HG02884 (cell line): Measurements from ENCODE around the gene RAB4A.

ENCODE experiments used
- ATAC-seq: cut with Tn5 transposase; IDR thresholded peaks from one replicate; pipeline ENCODE4 v1.9.1; 2021; ENCODE audit warnings: mild to moderate bottlenecking, moderate library complexity; ENCODE audit not compliant: unreplicated experiment

Gene RAB4A, protein sequence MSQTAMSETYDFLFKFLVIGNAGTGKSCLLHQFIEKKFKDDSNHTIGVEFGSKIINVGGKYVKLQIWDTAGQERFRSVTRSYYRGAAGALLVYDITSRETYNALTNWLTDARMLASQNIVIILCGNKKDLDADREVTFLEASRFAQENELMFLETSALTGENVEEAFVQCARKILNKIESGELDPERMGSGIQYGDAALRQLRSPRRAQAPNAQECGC

DNA sequence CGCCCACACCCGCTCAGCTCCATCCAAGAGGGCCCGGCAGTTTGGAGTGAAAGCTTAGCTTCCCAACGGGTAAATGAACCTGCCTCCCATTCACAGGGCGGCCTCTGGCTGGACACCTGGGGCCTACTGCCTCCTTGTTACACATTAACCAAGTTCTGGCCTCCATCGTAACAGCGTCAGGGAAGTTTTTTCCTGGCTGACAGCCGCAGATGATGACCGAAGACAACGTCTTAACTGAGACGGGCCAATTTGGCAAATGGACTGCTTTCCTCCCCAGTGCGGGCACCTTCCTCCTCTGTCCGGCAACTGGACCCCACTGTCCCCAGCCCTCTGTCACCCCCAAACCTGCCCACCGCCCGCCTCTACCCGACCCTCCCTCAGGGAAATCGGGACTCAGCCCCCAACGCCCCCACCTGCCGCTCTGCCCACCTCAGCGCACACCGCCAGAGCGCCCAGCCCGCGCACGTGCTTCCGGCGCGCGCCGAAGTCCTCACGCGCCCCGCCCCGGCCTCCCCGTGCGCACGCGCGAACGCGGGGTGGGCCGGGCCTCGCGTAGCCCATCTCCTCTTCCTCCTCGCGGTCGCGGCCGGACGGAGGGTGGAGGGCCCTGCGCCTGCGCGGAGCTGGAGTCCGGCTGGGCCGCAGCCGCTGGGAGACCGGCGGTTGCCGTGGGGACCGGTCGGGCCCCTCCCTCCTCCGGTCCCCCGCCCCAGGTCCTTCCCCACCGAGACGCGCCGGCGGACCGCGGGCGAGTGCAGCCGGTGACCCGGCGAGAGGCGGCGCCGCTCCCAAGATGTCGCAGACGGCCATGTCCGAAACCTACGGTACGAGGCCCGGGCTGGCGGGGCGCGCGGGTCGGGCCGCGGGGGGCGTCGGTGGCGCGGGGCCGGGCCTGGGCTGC lies at the start of gene RAB4A:
TSS of gene RAB4A (plus strand) at position 565 of the 901 bp plus-strand sequence. CDS start at position 794, 229 bp downstream.
- ATAC-seq = peak; percentile 82

- ATAC-seq = no peak
These were observed 48.8 kb upstream of the RAB4A start for GRCh38 chr1:229222081-229222480.

- no peak for ATAC-seq
These were observed 47.4 kb upstream of the RAB4A start for GRCh38 chr1:229223498-229223897.

- ATAC-seq = no peak
These were observed 46.6 kb upstream of the RAB4A start for GRCh38 chr1:229224308-229224707.

DNA sequence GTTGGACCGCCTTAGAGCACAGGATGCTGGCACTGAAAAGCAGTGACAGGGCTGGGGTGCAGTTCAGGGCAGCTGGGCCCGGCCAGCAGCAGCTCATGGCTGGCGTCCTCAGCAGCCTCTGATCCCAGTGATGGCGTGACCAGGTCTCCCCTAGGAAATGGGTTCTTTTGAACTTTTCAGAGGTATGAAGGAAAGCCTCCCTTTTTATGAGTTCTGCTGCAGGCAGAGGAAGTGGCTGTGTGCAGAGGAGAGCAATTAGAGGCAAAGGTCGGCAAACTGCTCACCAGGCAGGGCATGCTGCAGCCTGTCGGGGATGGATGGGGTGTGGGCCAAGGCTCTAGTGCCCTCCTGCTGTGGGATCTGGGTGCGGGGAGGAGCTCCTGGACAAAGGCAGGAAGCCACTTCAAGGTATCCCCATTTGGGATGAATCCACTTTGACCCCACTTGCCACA lies 45.6 kb upstream of the RAB4A start:
- no peak for ATAC-seq

DNA sequence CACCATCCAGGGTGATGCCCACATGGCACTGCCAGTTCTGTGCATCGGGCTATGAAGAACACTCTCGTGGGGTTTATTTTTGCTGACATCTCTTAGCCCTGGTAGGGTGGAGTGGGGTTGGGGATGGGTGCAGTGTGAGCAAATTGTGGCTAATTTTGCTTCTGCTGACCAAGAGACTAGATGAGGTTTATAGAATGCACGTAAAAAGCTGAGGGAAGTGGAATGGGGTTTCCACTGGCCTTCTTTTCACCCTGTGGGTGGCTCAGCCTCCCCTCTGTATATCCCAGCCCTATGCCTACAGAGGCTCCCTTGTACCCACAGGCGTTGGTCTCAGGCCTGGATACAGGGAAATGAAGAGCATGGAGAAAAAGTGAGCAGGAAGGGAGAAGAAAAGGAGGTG lies 44.1 kb upstream of the RAB4A start:
- no peak for ATAC-seq

DNA sequence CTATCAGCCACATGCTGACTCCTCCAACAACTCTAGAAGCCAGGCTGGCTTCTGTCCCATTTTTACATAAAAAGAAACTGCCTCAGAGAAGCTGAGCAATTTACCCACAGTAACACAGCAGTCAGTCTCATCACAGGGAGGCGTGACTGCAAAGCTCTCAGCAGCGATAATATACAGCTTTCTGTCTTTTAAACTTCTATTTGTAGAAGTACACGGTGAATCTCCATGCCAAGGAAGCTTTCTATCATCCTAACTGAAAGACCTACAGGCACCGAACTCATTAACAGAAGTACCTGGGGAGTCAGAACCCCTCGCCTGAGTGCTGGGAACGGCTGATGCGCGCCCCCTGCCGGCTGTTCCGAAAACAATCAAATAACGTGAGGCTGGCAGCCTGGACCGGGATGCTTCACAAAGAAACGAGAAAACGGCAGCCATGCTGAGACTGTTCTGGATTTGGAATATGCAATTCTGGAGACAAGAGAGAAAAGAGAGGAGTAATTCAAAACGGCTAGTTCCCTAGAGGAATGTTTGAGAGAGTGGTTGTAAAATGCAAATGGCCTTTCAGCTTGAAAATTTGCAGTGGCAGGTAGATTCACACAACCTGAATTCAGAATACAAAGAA lies 43.5 kb upstream of the RAB4A start:
- ATAC-seq = no peak

- ATAC-seq = no peak
These were observed 42.4 kb upstream of the RAB4A start for GRCh38 chr1:229228522-229228921.

DNA sequence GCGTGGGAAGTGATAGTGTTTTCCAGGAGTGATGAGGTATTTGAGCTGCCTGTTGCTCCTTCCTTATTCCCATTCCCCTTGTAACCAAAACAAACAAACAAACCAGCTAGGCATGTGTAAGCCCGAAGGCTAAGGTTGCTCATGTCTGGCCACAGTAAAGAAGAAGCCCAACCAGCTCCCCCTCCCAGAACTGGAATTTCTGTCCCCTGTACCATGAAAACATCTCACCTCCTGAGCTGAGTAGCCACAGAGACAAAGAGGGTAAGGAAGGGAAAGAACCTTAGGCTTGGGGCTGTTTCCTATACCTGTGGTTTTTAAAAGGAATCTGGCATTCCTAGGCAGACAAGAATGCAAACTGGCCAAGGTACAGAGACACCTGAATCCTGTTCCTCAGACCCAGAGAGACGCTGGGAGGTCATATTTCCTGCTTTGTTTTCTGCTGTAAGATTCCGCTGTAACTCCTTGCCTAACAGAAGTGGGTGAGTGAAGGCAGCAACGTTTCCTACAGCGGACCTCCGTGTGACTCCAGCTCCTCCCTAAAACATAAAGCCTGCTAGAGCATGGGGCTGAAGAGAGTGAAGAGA lies 41.7 kb upstream of the RAB4A start:
- no peak for ATAC-seq

- no peak for ATAC-seq
These were observed 41.2 kb upstream of the RAB4A start for GRCh38 chr1:229229721-229230139.

DNA sequence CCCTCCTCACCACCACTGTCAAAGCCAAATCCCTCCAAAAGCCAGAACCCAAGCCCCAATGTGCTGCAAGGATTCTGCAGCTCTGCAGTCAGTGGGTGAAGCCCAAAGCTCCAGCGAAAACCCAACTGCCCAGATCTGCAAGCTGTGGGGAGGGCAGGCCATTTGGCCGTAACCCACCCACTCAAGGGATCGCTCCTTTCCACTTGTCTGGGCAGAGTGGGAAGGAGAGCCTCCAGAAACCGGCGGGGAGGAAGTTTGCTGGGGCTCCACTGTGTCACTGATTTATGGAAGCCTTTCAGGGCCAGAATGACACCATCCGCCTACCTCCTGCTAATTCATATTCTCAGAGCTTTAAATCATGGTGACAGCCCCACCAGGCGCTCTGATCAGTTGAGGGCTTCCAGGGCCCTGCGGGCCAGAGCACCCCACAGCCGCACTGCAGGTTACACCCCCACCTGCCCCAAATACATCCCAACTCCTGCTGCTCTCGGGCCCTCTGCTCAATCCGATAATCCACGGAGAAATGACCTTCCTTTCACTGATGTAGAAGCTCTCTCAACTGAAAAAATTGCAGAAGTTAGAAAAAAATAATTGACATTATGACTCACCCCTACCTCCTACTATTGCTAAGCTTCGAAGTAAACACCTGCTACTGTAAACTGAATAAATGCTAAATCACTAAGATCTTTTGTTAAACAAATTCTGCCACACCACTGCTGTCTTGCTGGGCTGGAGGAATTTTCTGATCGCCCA lies 40.6 kb upstream of the RAB4A start:
- no peak for ATAC-seq

- ATAC-seq = no peak
These were observed 39.8 kb upstream of the RAB4A start for GRCh38 chr1:229230893-229231753.

- no peak for ATAC-seq
These were observed 39.2 kb upstream of the RAB4A start for GRCh38 chr1:229231754-229232119.

GRCh38 chr1:229234870-229235472 lies 35.9 kb upstream of the RAB4A start:
- no peak for ATAC-seq

- ATAC-seq = no peak
These were observed 33.6 kb upstream of the RAB4A start for GRCh38 chr1:229237320-229237719.

- ATAC-seq = no peak
These were observed 32.7 kb upstream of the RAB4A start for GRCh38 chr1:229238231-229238630.

- no peak for ATAC-seq
These were observed 32.1 kb upstream of the RAB4A start for GRCh38 chr1:229238674-229239415.

DNA sequence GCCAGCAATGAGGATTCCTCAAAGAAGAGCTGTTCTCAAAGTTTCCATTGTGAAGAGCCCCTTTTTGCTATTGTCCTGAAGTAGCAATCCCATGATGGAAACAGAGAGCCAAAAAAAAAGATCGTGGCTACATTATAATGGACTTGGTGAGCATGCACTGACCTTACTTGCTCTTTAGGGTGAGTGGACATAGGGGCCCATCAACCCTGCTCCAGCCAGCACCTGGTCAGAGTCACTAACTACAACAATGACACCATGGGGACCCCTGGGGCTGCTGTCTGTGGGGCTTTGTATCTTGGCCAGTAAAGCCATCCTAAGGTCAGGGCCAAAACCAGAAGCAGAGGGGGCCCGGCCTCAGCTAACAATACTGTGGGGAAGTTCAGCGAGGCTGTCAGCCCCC lies 30.4 kb upstream of the RAB4A start:
- ATAC-seq = no peak

- ATAC-seq = no peak
These were observed 29.5 kb upstream of the RAB4A start for GRCh38 chr1:229241390-229241789.
